Prostate gland (tissue), 2 donors: ENCODE results near the gene GABRG3.

Experiments
- POLR2A ChIP-seq: fragments of 450-650 bp; IDR thresholded peaks from one replicate; pipeline ENCODE4 v1.6.1; 2016; ENCODE audit warnings: antibody characterized with exemption, mild to moderate bottlenecking
- POLR2AphosphoS5 ChIP-seq: sonication (generic); formaldehyde crosslinking; IDR thresholded peaks from one replicate; pipeline ENCODE4 v1.6.1; 2017; ENCODE audit warnings: antibody characterized with exemption
- TF ChIP-seq, protein P1 (sequence below), 4 experiments: fragments of 200-600 bp in 2 of 4; fragments of 450-650 bp in 2 of 4; sonication (generic) in 2 of 4; IDR thresholded peaks; 1 replicate in 3 of 4; 2 replicates in 1 of 4; pipeline ENCODE4 v1.5.1; 2016 to 2019; ENCODE audit warnings: antibody characterized with exemption in 4 of 4, mild to moderate bottlenecking in 2 of 4, moderate library complexity in 2 of 4

DNA sequence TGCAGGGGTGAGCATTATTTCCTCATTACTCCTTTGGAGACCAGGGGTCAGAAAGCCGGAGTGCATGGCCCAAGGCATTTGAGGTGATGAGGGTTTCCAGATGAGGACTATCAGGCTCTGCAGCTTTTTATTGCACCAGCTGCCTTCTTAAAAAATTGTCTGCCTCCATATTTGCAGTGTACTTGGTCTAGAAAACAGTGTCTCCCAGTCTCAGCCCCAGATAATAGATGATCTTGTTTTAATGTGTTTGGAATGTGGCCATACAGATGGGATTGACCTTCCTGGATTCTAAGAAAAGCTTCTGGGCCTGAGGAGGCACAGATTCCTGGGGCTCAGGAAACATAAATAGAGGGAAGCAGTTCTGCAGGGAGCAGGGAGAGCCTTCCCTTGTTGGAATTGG, 123.3 kb downstream of the GABRG3 start:
- TF ChIP-seq, protein P1, sequence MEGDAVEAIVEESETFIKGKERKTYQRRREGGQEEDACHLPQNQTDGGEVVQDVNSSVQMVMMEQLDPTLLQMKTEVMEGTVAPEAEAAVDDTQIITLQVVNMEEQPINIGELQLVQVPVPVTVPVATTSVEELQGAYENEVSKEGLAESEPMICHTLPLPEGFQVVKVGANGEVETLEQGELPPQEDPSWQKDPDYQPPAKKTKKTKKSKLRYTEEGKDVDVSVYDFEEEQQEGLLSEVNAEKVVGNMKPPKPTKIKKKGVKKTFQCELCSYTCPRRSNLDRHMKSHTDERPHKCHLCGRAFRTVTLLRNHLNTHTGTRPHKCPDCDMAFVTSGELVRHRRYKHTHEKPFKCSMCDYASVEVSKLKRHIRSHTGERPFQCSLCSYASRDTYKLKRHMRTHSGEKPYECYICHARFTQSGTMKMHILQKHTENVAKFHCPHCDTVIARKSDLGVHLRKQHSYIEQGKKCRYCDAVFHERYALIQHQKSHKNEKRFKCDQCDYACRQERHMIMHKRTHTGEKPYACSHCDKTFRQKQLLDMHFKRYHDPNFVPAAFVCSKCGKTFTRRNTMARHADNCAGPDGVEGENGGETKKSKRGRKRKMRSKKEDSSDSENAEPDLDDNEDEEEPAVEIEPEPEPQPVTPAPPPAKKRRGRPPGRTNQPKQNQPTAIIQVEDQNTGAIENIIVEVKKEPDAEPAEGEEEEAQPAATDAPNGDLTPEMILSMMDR (IDR thresholded peaks at IDR 0.05), result no peak
- no peak for TF ChIP-seq POLR2A
- no peak for TF ChIP-seq POLR2AphosphoS5
